BE2C (cell line): Measurements from ENCODE around the gene HAGHL.
A peak's percentile ranks its signal among the peaks of the same experiment; 100 is the strongest.

Source experiments
- DNase-seq: peaks from one replicate; pipeline ENCODE4 v3.0.0-alpha.2; 2020
- H3K27me3 ChIP-seq: fragments of 250-450 bp; sonication (Bioruptor Pico); 2 replicates; pipeline ENCODE4 v1.5.1; 2020; ENCODE audit warnings: mild to moderate bottlenecking
- H3K36me3 ChIP-seq: fragments of 250-450 bp; sonication (Bioruptor Pico); 2 replicates; pipeline ENCODE4 v1.5.1; 2020; ENCODE audit warnings: mild to moderate bottlenecking
- H3K4me1 ChIP-seq: fragments of 250-450 bp; sonication (Bioruptor Pico); 2 replicates; pipeline ENCODE4 v1.5.1; 2020
- H3K4me3 ChIP-seq: 2 replicates; pipeline ENCODE4 v1.5.1; 2011; ENCODE audit warnings: low read depth, low read length
- H3K9me3 ChIP-seq: fragments of 250-450 bp; sonication (Bioruptor Pico); 2 replicates; pipeline ENCODE4 v1.5.1; 2020
- TF ChIP-seq, protein P1 (sequence below): IDR thresholded peaks from 2 replicates; pipeline ENCODE4 v1.5.1; 2012; ENCODE audit warnings: mild to moderate bottlenecking, low read depth, low read length

The HAGHL gene

DNA sequence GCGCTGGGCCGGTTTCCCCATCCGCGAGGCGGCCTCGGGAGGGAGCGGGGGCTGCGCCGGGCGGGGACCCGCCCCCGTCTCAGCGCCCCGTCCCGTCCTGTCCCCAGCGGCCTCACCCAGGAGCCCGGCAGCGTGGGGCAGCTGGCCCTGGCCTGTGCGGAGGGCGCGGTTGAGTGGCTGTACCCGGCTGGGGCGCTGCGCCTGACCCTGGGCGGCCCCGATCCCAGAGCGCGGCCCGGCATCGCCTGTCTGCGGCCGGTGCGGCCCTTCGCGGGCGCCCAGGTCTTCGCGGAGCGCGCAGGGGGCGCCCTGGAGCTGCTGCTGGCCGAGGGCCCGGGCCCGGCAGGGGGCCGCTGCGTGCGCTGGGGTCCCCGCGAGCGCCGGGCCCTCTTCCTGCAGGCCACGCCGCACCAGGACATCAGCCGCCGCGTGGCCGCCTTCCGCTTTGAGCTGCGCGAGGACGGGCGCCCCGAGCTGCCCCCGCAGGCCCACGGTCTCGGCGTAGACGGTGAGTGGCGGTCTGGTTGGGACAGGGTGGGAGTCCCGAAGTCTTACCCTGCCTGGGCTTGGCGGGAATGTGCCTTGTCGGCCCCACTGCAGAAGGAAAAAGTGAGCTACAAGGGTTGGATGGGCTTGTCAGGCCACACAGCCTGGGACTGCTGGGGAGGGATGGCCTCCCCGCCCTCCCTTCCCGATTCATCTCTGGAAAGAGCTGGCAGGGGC lies 11.3 kb upstream of the HAGHL start:
- TF ChIP-seq, protein P1, sequence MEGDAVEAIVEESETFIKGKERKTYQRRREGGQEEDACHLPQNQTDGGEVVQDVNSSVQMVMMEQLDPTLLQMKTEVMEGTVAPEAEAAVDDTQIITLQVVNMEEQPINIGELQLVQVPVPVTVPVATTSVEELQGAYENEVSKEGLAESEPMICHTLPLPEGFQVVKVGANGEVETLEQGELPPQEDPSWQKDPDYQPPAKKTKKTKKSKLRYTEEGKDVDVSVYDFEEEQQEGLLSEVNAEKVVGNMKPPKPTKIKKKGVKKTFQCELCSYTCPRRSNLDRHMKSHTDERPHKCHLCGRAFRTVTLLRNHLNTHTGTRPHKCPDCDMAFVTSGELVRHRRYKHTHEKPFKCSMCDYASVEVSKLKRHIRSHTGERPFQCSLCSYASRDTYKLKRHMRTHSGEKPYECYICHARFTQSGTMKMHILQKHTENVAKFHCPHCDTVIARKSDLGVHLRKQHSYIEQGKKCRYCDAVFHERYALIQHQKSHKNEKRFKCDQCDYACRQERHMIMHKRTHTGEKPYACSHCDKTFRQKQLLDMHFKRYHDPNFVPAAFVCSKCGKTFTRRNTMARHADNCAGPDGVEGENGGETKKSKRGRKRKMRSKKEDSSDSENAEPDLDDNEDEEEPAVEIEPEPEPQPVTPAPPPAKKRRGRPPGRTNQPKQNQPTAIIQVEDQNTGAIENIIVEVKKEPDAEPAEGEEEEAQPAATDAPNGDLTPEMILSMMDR, result peak; percentile 22; the same call in 1 of the 2 replicates
- no peaks in the 10 kb centered on the region for H3K9me3 ChIP-seq
- no peaks in the 10 kb centered on the region for H3K27me3 ChIP-seq
- H3K4me1 ChIP-seq, result peaks cover 27% of the 10 kb centered on the region
- peak; percentile 79 for DNase-seq
- H3K36me3 ChIP-seq, result peaks cover 5% of the 10 kb centered on the region
- H3K4me3 ChIP-seq, result peak overlapping the region; percentile 61

DNA sequence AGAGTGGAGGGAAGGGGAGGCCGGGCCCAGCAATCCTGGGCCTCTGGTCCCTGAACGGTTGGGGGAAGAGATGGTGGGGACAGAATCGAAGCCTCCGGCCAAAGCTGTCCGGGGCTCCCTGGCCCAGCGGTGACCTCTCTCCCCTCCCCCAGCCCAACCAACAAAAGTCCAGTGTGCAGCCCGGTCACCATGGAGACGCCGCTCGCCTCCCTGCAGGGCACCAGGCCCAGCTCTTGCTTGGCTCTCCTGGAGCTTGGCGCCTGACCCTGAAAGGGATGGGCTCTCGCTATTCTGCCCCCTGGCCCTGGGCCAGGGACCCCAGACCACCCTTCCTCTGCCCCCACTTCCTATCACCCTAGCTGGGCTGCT lies 10.7 kb upstream of the HAGHL start:
- Histone ChIP-seq H3K4me1 (peaks cover 22% of the 10 kb centered on the region), H3K9me3 (no peaks in the 10 kb centered on the region), H3K36me3 (peaks cover 5% of the 10 kb centered on the region), H3K27me3 (no peaks in the 10 kb centered on the region), H3K4me3 (peak overlapping the region; percentile 60)
- TF ChIP-seq, protein P1, result no peak
- DNase-seq, result peak; percentile 70

DNA sequence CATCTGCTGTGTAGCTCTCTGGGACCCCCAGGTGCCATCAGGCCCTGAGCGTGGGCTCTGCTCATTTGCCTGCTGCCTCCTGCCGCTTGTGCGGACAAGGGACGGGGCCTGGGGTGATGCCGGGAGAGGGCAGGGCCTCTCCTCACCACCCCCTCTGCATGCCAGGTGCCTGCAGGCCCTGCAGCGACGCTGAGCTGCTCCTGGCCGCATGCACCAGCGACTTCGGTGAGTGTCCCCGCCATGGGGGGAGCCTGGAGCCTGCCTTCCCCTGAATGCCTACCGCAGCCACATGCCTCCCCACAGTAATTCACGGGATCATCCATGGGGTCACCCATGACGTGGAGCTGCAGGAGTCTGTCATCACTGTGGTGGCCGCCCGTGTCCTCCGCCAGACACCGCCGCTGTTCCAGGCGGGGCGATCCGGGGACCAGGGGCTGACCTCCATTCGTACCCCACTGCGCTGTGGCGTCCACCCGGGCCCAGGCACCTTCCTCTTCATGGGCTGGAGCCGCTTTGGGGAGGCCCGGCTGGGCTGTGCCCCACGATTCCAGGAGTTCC lies 10.1 kb upstream of the HAGHL start:
- no peaks in the 10 kb centered on the region for H3K9me3 ChIP-seq
- DNase-seq, result no peak
- TF ChIP-seq, protein P1, result no peak
- H3K27me3 ChIP-seq, result no peaks in the 10 kb centered on the region
- peaks cover 21% of the 10 kb centered on the region for H3K4me1 ChIP-seq
- peaks cover 9% of the 10 kb centered on the region for H3K36me3 ChIP-seq
- peak overlapping the region; percentile 60 for H3K4me3 ChIP-seq

DNA sequence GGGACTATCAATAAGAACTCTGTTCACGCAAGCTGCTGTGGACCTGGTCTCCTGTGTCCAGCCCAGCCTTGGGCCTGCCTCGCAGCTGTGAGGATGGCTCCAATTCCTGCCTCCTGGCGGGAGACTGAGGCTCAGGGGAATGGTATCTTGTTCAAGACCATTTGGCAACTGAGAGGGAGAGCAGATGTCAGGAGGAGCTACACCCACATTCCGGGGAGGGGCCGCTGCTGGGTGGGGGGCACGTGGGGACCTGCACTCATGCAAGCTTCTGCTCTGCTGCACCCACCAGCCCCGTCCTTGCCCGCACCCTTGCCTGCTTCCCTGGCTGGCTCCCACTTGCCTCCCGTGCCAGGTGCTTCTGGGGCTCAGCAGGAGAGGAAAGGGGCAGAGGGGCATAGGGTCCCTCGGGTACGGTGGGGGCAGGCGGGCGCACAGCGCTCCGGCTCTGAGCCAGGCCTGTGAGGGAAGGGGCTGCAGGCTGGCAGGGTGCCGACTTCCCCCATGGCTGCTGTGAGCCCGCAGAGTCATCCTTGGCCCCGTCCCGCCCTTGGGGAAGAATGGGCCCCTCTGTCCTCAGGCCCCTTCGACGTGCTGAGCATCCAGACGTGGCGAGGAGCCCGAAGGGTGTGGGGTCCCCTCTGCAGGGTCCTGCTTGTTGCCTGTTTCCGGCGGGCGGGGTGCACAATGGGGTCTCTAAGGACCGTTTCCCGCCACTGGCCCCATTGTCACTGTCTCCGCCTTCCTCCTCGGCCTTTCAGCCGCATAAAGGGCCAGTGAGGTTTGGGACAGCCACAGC lies 9.3 kb upstream of the HAGHL start:
- TF ChIP-seq, protein P1, result no peak
- Histone ChIP-seq H3K4me1 (peaks cover 22% of the 10 kb centered on the region), H3K9me3 (no peaks in the 10 kb centered on the region), H3K27me3 (no peaks in the 10 kb centered on the region), H3K36me3 (peaks cover 13% of the 10 kb centered on the region), H3K4me3 (no peak overlapping the region)
- no peak for DNase-seq

DNA sequence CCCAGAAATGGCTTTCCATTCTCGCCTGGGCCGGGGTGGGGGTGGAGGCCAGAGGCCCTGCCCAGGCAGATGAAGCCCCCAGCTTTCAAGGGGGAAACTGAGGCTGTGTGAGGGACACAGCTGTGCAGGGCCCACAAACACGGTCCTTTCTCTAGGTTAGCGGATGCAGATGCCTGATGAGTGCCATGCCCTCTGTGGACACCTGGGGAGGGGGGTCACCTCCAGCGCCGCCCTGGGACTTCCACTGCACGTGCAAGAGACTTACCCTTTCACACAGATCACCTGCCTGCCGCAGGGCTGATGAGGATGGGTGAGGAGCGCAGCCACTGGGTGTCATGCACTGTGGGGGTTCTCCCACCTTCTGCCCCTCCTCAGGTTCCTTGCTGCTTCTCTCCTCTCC lies 8.5 kb upstream of the HAGHL start:
- Histone ChIP-seq H3K4me3 (no peak overlapping the region), H3K36me3 (peaks cover 21% of the 10 kb centered on the region), H3K27me3 (no peaks in the 10 kb centered on the region), H3K4me1 (peaks cover 22% of the 10 kb centered on the region), H3K9me3 (no peaks in the 10 kb centered on the region)
- DNase-seq, result no peak
- TF ChIP-seq, protein P1, result no peak
